ENCODE data around the gene ZFP36L1. TPM values are rescaled to one million over a fixed set of nuclear protein-coding genes. Genes with fewer than 3 reads are reported as not detected.
A peak's percentile ranks its signal among the peaks of the same experiment; 100 is the strongest.

The ZFP36L1 gene
- total and polyA plus RNA-seq, 10 of the 15 experiments (the other 5 are each of a cell fraction or from before 2014, with no cell fraction given), result 22.0 to 184 (median 66.1) TPM

DNA sequence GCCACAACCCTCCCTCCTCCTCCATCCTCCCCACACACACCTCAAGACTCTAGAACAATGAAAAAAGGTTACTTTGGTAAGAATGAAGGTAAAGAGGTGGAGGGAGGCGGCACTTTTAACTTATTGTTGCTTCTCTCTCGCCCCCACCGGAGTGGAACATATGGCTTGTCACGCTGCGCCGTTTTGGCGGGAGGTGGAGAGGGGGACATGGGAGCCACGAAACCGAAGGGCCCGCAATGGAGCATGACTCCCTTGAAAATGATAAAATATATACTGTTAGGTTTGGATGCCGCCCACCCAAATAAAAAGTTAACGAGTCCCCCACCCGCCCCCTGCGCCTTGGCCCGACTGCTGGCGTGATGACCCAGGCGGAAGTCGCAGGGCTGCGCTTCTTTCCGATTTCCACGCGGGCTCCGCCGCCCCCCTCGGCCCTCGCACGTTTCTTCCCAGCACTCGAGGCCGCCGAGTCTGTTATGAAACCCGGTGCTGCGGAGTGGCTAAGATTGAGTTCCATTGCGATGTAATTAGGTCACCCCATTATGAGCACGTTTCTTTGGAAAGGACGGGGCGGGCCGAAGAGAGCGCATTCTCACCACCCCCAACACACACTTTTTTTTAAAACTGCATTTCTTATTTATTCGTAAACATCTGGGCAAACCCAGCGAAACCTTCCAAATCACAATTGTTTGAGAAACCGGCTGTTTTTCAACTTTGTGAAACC is 1.4 kb upstream of the ZFP36L1 start (continued):
- TF ChIP-seq, protein P1, sequence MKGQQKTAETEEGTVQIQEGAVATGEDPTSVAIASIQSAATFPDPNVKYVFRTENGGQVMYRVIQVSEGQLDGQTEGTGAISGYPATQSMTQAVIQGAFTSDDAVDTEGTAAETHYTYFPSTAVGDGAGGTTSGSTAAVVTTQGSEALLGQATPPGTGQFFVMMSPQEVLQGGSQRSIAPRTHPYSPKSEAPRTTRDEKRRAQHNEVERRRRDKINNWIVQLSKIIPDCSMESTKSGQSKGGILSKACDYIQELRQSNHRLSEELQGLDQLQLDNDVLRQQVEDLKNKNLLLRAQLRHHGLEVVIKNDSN (IDR thresholded peaks at IDR 0.05; ENCODE audit: borderline replicate concordance, extremely low read length, insufficient read depth, low read depth, low read length), result no peak
- no peak for TF ChIP-seq MEF2B (IDR thresholded peaks at IDR 0.05; ENCODE audit: partially characterized antibody, poor library complexity, severe bottlenecking)
- no peak for TF ChIP-seq WRNIP1 (IDR thresholded peaks at IDR 0.05; ENCODE audit: borderline replicate concordance, low read depth, low read length)
- TF ChIP-seq, protein P2, sequence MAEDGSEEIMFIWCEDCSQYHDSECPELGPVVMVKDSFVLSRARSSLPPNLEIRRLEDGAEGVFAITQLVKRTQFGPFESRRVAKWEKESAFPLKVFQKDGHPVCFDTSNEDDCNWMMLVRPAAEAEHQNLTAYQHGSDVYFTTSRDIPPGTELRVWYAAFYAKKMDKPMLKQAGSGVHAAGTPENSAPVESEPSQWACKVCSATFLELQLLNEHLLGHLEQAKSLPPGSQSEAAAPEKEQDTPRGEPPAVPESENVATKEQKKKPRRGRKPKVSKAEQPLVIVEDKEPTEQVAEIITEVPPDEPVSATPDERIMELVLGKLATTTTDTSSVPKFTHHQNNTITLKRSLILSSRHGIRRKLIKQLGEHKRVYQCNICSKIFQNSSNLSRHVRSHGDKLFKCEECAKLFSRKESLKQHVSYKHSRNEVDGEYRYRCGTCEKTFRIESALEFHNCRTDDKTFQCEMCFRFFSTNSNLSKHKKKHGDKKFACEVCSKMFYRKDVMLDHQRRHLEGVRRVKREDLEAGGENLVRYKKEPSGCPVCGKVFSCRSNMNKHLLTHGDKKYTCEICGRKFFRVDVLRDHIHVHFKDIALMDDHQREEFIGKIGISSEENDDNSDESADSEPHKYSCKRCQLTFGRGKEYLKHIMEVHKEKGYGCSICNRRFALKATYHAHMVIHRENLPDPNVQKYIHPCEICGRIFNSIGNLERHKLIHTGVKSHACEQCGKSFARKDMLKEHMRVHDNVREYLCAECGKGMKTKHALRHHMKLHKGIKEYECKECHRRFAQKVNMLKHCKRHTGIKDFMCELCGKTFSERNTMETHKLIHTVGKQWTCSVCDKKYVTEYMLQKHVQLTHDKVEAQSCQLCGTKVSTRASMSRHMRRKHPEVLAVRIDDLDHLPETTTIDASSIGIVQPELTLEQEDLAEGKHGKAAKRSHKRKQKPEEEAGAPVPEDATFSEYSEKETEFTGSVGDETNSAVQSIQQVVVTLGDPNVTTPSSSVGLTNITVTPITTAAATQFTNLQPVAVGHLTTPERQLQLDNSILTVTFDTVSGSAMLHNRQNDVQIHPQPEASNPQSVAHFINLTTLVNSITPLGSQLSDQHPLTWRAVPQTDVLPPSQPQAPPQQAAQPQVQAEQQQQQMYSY (CRISPR knock-in tag; IDR thresholded peaks at IDR 0.05), result no peak
- TF ChIP-seq, protein P3, sequence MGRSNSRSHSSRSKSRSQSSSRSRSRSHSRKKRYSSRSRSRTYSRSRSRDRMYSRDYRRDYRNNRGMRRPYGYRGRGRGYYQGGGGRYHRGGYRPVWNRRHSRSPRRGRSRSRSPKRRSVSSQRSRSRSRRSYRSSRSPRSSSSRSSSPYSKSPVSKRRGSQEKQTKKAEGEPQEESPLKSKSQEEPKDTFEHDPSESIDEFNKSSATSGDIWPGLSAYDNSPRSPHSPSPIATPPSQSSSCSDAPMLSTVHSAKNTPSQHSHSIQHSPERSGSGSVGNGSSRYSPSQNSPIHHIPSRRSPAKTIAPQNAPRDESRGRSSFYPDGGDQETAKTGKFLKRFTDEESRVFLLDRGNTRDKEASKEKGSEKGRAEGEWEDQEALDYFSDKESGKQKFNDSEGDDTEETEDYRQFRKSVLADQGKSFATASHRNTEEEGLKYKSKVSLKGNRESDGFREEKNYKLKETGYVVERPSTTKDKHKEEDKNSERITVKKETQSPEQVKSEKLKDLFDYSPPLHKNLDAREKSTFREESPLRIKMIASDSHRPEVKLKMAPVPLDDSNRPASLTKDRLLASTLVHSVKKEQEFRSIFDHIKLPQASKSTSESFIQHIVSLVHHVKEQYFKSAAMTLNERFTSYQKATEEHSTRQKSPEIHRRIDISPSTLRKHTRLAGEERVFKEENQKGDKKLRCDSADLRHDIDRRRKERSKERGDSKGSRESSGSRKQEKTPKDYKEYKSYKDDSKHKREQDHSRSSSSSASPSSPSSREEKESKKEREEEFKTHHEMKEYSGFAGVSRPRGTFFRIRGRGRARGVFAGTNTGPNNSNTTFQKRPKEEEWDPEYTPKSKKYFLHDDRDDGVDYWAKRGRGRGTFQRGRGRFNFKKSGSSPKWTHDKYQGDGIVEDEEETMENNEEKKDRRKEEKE (IDR thresholded peaks at IDR 0.05), result no peak
- TF ChIP-seq SIX5 (IDR thresholded peaks at IDR 0.05; ENCODE audit: low read depth, low read length, severe bottlenecking), result no peak
- TF ChIP-seq KLF5 (IDR thresholded peaks at IDR 0.05; ENCODE audit: partially characterized antibody), result no peak
- no peak for TF ChIP-seq FOXM1 (IDR thresholded peaks at IDR 0.05; ENCODE audit: low read depth, low read length)
- peak; percentile 95 to 97 for TF ChIP-seq BHLHE40 (IDR thresholded peaks at IDR 0.05; ENCODE audit: borderline replicate concordance in 1 of 2, low read depth in 2 of 2, low read length in 1 of 2)
- TF ChIP-seq, protein P4, sequence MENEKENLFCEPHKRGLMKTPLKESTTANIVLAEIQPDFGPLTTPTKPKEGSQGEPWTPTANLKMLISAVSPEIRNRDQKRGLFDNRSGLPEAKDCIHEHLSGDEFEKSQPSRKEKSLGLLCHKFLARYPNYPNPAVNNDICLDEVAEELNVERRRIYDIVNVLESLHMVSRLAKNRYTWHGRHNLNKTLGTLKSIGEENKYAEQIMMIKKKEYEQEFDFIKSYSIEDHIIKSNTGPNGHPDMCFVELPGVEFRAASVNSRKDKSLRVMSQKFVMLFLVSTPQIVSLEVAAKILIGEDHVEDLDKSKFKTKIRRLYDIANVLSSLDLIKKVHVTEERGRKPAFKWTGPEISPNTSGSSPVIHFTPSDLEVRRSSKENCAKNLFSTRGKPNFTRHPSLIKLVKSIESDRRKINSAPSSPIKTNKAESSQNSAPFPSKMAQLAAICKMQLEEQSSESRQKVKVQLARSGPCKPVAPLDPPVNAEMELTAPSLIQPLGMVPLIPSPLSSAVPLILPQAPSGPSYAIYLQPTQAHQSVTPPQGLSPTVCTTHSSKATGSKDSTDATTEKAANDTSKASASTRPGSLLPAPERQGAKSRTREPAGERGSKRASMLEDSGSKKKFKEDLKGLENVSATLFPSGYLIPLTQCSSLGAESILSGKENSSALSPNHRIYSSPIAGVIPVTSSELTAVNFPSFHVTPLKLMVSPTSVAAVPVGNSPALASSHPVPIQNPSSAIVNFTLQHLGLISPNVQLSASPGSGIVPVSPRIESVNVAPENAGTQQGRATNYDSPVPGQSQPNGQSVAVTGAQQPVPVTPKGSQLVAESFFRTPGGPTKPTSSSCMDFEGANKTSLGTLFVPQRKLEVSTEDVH (IDR thresholded peaks at IDR 0.05; ENCODE audit: low read depth, partially characterized antibody), result peak; percentile 29
- TF ChIP-seq CBX5 (IDR thresholded peaks at IDR 0.05; ENCODE audit: low read depth), result no peak
- TF ChIP-seq, protein P5, sequence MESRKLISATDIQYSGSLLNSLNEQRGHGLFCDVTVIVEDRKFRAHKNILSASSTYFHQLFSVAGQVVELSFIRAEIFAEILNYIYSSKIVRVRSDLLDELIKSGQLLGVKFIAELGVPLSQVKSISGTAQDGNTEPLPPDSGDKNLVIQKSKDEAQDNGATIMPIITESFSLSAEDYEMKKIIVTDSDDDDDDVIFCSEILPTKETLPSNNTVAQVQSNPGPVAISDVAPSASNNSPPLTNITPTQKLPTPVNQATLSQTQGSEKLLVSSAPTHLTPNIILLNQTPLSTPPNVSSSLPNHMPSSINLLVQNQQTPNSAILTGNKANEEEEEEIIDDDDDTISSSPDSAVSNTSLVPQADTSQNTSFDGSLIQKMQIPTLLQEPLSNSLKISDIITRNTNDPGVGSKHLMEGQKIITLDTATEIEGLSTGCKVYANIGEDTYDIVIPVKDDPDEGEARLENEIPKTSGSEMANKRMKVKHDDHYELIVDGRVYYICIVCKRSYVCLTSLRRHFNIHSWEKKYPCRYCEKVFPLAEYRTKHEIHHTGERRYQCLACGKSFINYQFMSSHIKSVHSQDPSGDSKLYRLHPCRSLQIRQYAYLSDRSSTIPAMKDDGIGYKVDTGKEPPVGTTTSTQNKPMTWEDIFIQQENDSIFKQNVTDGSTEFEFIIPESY (IDR thresholded peaks at IDR 0.05), result no peak
- TF ChIP-seq E2F4 (IDR thresholded peaks at IDR 0.05; ENCODE audit: low read depth, low read length), result no peak

Measured in GM12878 (cell line).